ENCODE results near the gene CRYL1.

DNA sequence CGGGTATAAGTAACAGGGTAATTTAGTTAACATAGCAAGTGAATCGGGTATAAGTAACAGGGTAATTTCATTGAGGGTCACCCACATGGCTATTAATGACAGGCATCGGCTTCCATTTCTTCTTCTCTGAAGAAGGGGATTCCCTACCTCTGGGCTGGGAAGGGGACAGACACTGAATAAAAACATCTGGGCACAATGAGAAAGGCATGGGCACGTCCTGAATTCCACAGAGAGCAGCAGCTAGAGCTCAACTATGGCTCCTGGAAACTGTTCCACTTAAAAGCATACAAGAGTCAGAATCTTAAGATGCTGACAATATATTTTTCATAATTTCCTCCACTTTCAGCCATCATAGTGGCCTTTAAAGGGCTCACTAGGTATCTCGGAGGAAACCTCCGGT, 51.8 kb downstream of the CRYL1 start:
- TF ChIP-seq, protein P1, sequence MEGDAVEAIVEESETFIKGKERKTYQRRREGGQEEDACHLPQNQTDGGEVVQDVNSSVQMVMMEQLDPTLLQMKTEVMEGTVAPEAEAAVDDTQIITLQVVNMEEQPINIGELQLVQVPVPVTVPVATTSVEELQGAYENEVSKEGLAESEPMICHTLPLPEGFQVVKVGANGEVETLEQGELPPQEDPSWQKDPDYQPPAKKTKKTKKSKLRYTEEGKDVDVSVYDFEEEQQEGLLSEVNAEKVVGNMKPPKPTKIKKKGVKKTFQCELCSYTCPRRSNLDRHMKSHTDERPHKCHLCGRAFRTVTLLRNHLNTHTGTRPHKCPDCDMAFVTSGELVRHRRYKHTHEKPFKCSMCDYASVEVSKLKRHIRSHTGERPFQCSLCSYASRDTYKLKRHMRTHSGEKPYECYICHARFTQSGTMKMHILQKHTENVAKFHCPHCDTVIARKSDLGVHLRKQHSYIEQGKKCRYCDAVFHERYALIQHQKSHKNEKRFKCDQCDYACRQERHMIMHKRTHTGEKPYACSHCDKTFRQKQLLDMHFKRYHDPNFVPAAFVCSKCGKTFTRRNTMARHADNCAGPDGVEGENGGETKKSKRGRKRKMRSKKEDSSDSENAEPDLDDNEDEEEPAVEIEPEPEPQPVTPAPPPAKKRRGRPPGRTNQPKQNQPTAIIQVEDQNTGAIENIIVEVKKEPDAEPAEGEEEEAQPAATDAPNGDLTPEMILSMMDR (IDR thresholded peaks at IDR 0.05; ENCODE audit: low read depth, low read length), result no peak
- TF ChIP-seq MYC (IDR thresholded peaks at IDR 0.05; ENCODE audit: low read depth, low read length), result no peak
- TF ChIP-seq, protein P2, sequence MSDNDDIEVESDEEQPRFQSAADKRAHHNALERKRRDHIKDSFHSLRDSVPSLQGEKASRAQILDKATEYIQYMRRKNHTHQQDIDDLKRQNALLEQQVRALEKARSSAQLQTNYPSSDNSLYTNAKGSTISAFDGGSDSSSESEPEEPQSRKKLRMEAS (IDR thresholded peaks at IDR 0.05; ENCODE audit: low read depth, low read length), result no peak

All from NB4 (cell line).